ENCODE data around the gene SYT9.

The SYT9 gene

DNA sequence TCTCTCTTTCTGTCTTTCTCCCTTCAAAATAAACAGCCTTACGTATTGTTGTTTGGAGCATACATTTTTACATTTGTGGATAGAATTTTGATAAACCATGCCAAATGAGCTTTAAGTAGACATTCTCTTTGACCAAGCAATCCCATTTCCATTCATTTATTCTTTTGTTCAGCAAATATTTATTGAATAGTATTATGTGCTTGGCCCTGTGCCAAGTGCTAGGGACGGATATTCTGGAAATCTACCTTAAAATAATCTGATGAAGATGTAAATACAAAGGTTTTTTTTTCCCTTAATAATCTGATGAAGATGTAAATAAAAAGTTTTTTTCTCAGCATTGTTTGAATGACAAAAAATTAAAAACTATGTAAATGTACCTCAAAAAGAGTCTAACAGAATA lies 235.7 kb downstream of the SYT9 start:
- no peak for DNase-seq
- Histone ChIP-seq H2BK15ac (replicated peaks; ENCODE audit: low read depth) (no peak overlapping the region), H2AK5ac (ENCODE audit: low read length) (no peak overlapping the region), H3K9ac (ENCODE audit: low read length) (no peak overlapping the region), H4K8ac (ENCODE audit: low read depth, low read length) (no peak overlapping the region), H3K56ac (ENCODE audit: low read length) (no peak overlapping the region), H3K18ac (ENCODE audit: low read length) (no peak overlapping the region), H2BK120ac (ENCODE audit: low read depth, low read length) (no peak overlapping the region), H3K4me3 (ENCODE audit: low read length) (no peak overlapping the region), H3K27ac (ENCODE audit: low read depth, low read length) (no peak overlapping the region), H3K79me1 (ENCODE audit: low read length) (no peaks in the 10 kb centered on the region), H3K4ac (ENCODE audit: low read depth, low read length) (no peak overlapping the region), H3K4me1 (ENCODE audit: control insufficient read depth, low read depth, low read length) (peaks cover 8% of the 10 kb centered on the region), H2BK5ac (ENCODE audit: low read length) (no peak overlapping the region), H3K27me3 (ENCODE audit: insufficient read depth, low read length, poor library complexity) (no peaks in the 10 kb centered on the region), H4K5ac (ENCODE audit: low read length) (no peak overlapping the region), H3K79me2 (ENCODE audit: control insufficient read depth, insufficient read depth, low read length) (no peaks in the 10 kb centered on the region), H3K4me2 (ENCODE audit: low read length) (no peak overlapping the region), H3K23ac (ENCODE audit: low read length) (no peak overlapping the region), H3K36me3 (ENCODE audit: control insufficient read depth, insufficient read depth, low read length) (no peaks in the 10 kb centered on the region)
- WGBS (ENCODE audit: extremely low coverage, insufficient coverage, low lambda C conversion rate), result no CpG with 5 or more reads among the region's 2 CpGs

DNA sequence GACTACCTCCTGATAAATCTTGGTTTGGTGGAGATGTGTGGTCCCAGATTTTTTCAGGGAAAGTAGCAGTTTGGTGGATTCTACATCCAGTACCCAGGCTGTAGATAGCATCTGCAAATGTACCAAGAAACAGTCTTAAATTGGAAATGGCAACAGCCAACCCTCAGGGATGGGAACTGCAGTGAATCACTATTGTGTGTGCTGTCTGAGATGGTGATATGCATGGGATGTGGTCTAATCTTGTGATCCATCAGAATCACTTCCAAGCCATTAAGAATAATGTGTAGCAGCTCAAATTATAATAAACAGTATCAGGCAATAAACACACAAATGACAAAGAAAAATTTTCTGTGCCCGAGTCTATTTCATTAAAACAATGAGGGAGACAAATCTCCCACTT lies 237.0 kb downstream of the SYT9 start:
- Histone ChIP-seq H3K18ac (ENCODE audit: low read length) (no peak overlapping the region), H3K4me3 (ENCODE audit: low read length) (no peak overlapping the region), H3K79me1 (ENCODE audit: low read length) (no peaks in the 10 kb centered on the region), H4K8ac (ENCODE audit: low read depth, low read length) (no peak overlapping the region), H3K4me1 (ENCODE audit: control insufficient read depth, low read depth, low read length) (peaks cover 6% of the 10 kb centered on the region), H3K4ac (ENCODE audit: low read depth, low read length) (no peak overlapping the region), H2BK120ac (ENCODE audit: low read depth, low read length) (no peak overlapping the region), H2BK5ac (ENCODE audit: low read length) (no peak overlapping the region), H3K4me2 (ENCODE audit: low read length) (no peak overlapping the region), H3K9ac (ENCODE audit: low read length) (no peak overlapping the region), H3K56ac (ENCODE audit: low read length) (no peak overlapping the region), H2AK5ac (ENCODE audit: low read length) (no peak overlapping the region), H3K27ac (ENCODE audit: low read depth, low read length) (no peak overlapping the region), H4K5ac (ENCODE audit: low read length) (no peak overlapping the region), H3K79me2 (ENCODE audit: control insufficient read depth, insufficient read depth, low read length) (no peaks in the 10 kb centered on the region), H3K23ac (ENCODE audit: low read length) (no peak overlapping the region), H3K27me3 (ENCODE audit: insufficient read depth, low read length, poor library complexity) (no peaks in the 10 kb centered on the region), H2BK15ac (replicated peaks; ENCODE audit: low read depth) (no peak overlapping the region), H3K36me3 (ENCODE audit: control insufficient read depth, insufficient read depth, low read length) (no peaks in the 10 kb centered on the region)
- WGBS (ENCODE audit: extremely low coverage, insufficient coverage, low lambda C conversion rate), result no CpG with 5 or more reads among the region's 1 CpG
- DNase-seq, result no peak

DNA sequence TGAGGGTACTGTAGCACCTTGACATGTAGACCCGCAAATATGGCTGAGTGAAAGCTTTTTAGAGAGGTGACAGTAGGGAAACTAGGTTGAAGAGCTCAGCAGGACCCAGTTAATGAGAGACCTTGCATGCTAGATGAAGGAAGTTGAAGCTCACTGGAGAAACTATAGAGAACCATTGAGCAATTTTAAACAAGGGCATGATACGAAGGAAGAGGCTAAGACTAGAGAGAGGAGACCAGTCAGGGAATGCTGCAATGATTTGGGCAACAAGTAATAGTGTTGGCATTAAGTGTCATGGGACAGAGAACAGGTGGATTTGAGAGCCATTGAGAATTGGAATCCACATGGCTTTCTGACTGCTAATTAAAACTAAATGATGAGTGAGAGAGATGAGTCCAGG lies 237.7 kb downstream of the SYT9 start:
- Histone ChIP-seq H3K4me1 (ENCODE audit: control insufficient read depth, low read depth, low read length) (peaks cover 6% of the 10 kb centered on the region), H3K27me3 (ENCODE audit: insufficient read depth, low read length, poor library complexity) (no peaks in the 10 kb centered on the region), H3K4me3 (ENCODE audit: low read length) (no peak overlapping the region), H2BK5ac (ENCODE audit: low read length) (no peak overlapping the region), H4K5ac (ENCODE audit: low read length) (no peak overlapping the region), H2AK5ac (ENCODE audit: low read length) (no peak overlapping the region), H3K79me2 (ENCODE audit: control insufficient read depth, insufficient read depth, low read length) (no peaks in the 10 kb centered on the region), H4K8ac (ENCODE audit: low read depth, low read length) (no peak overlapping the region), H3K9ac (ENCODE audit: low read length) (no peak overlapping the region), H3K23ac (ENCODE audit: low read length) (no peak overlapping the region), H3K56ac (ENCODE audit: low read length) (no peak overlapping the region), H2BK120ac (ENCODE audit: low read depth, low read length) (no peak overlapping the region), H3K27ac (ENCODE audit: low read depth, low read length) (no peak overlapping the region), H2BK15ac (replicated peaks; ENCODE audit: low read depth) (no peak overlapping the region), H3K4ac (ENCODE audit: low read depth, low read length) (no peak overlapping the region), H3K79me1 (ENCODE audit: low read length) (no peaks in the 10 kb centered on the region), H3K36me3 (ENCODE audit: control insufficient read depth, insufficient read depth, low read length) (no peaks in the 10 kb centered on the region), H3K4me2 (ENCODE audit: low read length) (no peak overlapping the region), H3K18ac (ENCODE audit: low read length) (no peak overlapping the region)
- no peak for DNase-seq
- WGBS (ENCODE audit: extremely low coverage, insufficient coverage, low lambda C conversion rate), result no CpG with 5 or more reads among the region's 2 CpGs

DNA sequence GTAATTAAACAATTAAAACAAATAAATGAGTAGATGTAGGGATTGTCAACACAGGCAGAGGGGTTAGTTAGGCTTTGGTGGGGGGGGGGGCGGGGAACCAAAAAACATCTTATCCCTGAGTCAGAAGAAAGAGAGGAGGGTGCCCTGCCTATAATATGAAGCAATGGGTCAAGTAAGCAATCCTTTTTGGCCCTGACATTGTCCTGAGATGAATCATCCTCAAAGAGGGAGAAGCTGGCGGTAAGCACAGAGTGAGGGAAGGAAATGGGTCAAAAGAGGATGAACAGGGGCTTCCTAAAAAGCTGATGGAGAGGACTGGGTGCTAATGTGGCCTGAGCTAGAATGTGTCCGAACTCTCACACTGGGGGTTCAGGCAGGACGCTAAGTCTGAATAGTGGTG lies 238.3 kb downstream of the SYT9 start:
- no peak overlapping the region for H4K8ac ChIP-seq (ENCODE audit: low read depth, low read length)
- H3K56ac ChIP-seq (ENCODE audit: low read length), result no peak overlapping the region
- H3K4me3 ChIP-seq (ENCODE audit: low read length), result no peak overlapping the region
- no peak overlapping the region for H2BK5ac ChIP-seq (ENCODE audit: low read length)
- no peak overlapping the region for H2BK120ac ChIP-seq (ENCODE audit: low read depth, low read length)
- H3K4me1 ChIP-seq (ENCODE audit: control insufficient read depth, low read depth, low read length), result peaks cover 5% of the 10 kb centered on the region
- H3K27ac ChIP-seq (ENCODE audit: low read depth, low read length), result no peak overlapping the region
- no peaks in the 10 kb centered on the region for H3K27me3 ChIP-seq (ENCODE audit: insufficient read depth, low read length, poor library complexity)
- H4K5ac ChIP-seq (ENCODE audit: low read length), result no peak overlapping the region
- no peaks in the 10 kb centered on the region for H3K36me3 ChIP-seq (ENCODE audit: control insufficient read depth, insufficient read depth, low read length)
- H3K79me2 ChIP-seq (ENCODE audit: control insufficient read depth, insufficient read depth, low read length), result no peaks in the 10 kb centered on the region
- DNase-seq, result peak; percentile 42
- H3K4me2 ChIP-seq (ENCODE audit: low read length), result no peak overlapping the region
- no peak overlapping the region for H3K4ac ChIP-seq (ENCODE audit: low read depth, low read length)
- no peak overlapping the region for H2AK5ac ChIP-seq (ENCODE audit: low read length)
- no peak overlapping the region for H3K23ac ChIP-seq (ENCODE audit: low read length)
- H2BK15ac ChIP-seq (replicated peaks; ENCODE audit: low read depth), result no peak overlapping the region
- no peak overlapping the region for H3K9ac ChIP-seq (ENCODE audit: low read length)
- H3K79me1 ChIP-seq (ENCODE audit: low read length), result no peaks in the 10 kb centered on the region
- WGBS (ENCODE audit: extremely low coverage, insufficient coverage, low lambda C conversion rate), result no CpG with 5 or more reads among the region's 4 CpGs
- no peak overlapping the region for H3K18ac ChIP-seq (ENCODE audit: low read length)

DNA sequence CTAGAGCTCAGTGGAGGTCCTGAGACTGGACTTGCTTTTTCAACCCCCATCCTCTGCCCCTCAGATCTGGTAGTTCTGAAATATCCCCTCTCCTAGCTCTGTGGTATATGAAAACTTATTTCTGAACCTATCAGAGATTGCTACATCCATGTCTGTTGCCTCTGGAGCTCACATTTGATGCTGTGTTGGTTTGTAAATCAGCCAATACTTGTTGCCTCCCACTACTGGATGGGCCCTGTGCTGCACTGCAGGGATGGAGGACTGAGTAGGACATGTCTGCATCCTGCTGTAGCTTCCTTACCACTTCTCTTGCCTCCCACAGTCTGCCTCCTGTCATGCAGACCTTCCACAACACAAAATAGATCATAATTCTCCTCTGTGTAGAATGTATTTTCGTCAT lies 238.8 kb downstream of the SYT9 start:
- no peak overlapping the region for H3K4ac ChIP-seq (ENCODE audit: low read depth, low read length)
- H3K4me1 ChIP-seq (ENCODE audit: control insufficient read depth, low read depth, low read length), result peaks cover under 1% of the 10 kb centered on the region
- H4K5ac ChIP-seq (ENCODE audit: low read length), result no peak overlapping the region
- no peak overlapping the region for H2AK5ac ChIP-seq (ENCODE audit: low read length)
- H2BK15ac ChIP-seq (replicated peaks; ENCODE audit: low read depth), result no peak overlapping the region
- no peak for DNase-seq
- H3K79me2 ChIP-seq (ENCODE audit: control insufficient read depth, insufficient read depth, low read length), result no peaks in the 10 kb centered on the region
- H3K36me3 ChIP-seq (ENCODE audit: control insufficient read depth, insufficient read depth, low read length), result no peaks in the 10 kb centered on the region
- H3K18ac ChIP-seq (ENCODE audit: low read length), result no peak overlapping the region
- H3K4me3 ChIP-seq (ENCODE audit: low read length), result no peak overlapping the region
- H3K27ac ChIP-seq (ENCODE audit: low read depth, low read length), result no peak overlapping the region
- H3K56ac ChIP-seq (ENCODE audit: low read length), result no peak overlapping the region
- H3K27me3 ChIP-seq (ENCODE audit: insufficient read depth, low read length, poor library complexity), result no peaks in the 10 kb centered on the region
- no peaks in the 10 kb centered on the region for H3K79me1 ChIP-seq (ENCODE audit: low read length)
- H4K8ac ChIP-seq (ENCODE audit: low read depth, low read length), result no peak overlapping the region
- WGBS (ENCODE audit: extremely low coverage, insufficient coverage, low lambda C conversion rate), result 100% methylated on average over 1 of the region's 1 CpG
- H2BK5ac ChIP-seq (ENCODE audit: low read length), result no peak overlapping the region
- H3K23ac ChIP-seq (ENCODE audit: low read length), result no peak overlapping the region
- no peak overlapping the region for H3K9ac ChIP-seq (ENCODE audit: low read length)
- no peak overlapping the region for H2BK120ac ChIP-seq (ENCODE audit: low read depth, low read length)
- H3K4me2 ChIP-seq (ENCODE audit: low read length), result no peak overlapping the region

DNA sequence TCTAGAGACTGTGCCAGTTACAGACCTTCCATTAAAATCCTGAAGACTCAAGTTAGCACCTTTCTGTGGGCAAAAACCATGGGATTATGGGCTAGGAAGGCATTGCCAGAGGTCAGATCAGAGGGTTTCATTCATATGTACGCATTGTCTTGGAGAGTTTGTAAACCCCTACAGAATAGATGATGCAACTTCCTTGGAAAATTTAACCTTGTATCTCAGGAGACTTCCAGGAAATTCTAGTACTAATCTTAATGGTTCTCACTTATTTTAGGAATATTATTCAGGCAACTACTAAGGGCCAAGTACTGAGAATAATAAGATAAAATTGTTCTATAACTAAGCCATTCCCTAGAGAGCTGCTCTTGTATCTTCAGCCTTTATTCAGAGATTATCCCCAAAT lies 240.5 kb downstream of the SYT9 start:
- Histone ChIP-seq H3K56ac (ENCODE audit: low read length) (no peak overlapping the region), H2BK120ac (ENCODE audit: low read depth, low read length) (no peak overlapping the region), H4K5ac (ENCODE audit: low read length) (no peak overlapping the region), H2AK5ac (ENCODE audit: low read length) (no peak overlapping the region), H3K79me2 (ENCODE audit: control insufficient read depth, insufficient read depth, low read length) (no peaks in the 10 kb centered on the region), H3K4ac (ENCODE audit: low read depth, low read length) (no peak overlapping the region), H3K79me1 (ENCODE audit: low read length) (no peaks in the 10 kb centered on the region), H3K23ac (ENCODE audit: low read length) (no peak overlapping the region), H3K4me2 (ENCODE audit: low read length) (no peak overlapping the region), H2BK5ac (ENCODE audit: low read length) (no peak overlapping the region), H3K9ac (ENCODE audit: low read length) (no peak overlapping the region), H3K4me1 (ENCODE audit: control insufficient read depth, low read depth, low read length) (no peaks in the 10 kb centered on the region), H3K27ac (ENCODE audit: low read depth, low read length) (no peak overlapping the region), H2BK15ac (replicated peaks; ENCODE audit: low read depth) (no peak overlapping the region), H4K8ac (ENCODE audit: low read depth, low read length) (no peak overlapping the region), H3K4me3 (ENCODE audit: low read length) (no peak overlapping the region), H3K27me3 (ENCODE audit: insufficient read depth, low read length, poor library complexity) (no peaks in the 10 kb centered on the region), H3K18ac (ENCODE audit: low read length) (peak overlapping the region; percentile 31), H3K36me3 (ENCODE audit: control insufficient read depth, insufficient read depth, low read length) (no peaks in the 10 kb centered on the region)
- no peak for DNase-seq
- no CpG with 5 or more reads among the region's 1 CpG for WGBS (ENCODE audit: extremely low coverage, insufficient coverage, low lambda C conversion rate)
